GM18520 (cell line): ENCODE results near the gene CADM1.

Source experiments
- ATAC-seq: cut with Tn5 transposase; IDR thresholded peaks from one replicate; pipeline ENCODE4 v1.9.1; 2021; ENCODE audit not compliant: unreplicated experiment

Gene CADM1

GRCh38 chr11:115504276-115505158 is at the start of gene CADM1:
Gene CADM1 (minus strand): TSS chr11:115504415.
- no peak for ATAC-seq

- ATAC-seq, result no peak
Measured at GRCh38 chr11:115552773-115553438, 48.7 kb upstream of the CADM1 start.

GRCh38 chr11:115552151-115552772 is 48.0 kb upstream of the CADM1 start:
- no peak for ATAC-seq

- no peak for ATAC-seq
Measured at GRCh38 chr11:115550291-115551059, 46.3 kb upstream of the CADM1 start.

- ATAC-seq, result no peak
Measured at GRCh38 chr11:115548878-115549528, 44.8 kb upstream of the CADM1 start.

GRCh38 chr11:115545581-115546210 is 41.5 kb upstream of the CADM1 start:
- ATAC-seq, result no peak

GRCh38 chr11:115544422-115544948 is 40.3 kb upstream of the CADM1 start:
- no peak for ATAC-seq

GRCh38 chr11:115541518-115541917 is 37.3 kb upstream of the CADM1 start:
- ATAC-seq, result no peak

- ATAC-seq, result no peak
Measured at GRCh38 chr11:115539844-115540243, 35.6 kb upstream of the CADM1 start.

- no peak for ATAC-seq
Measured at GRCh38 chr11:115535781-115536180, 31.6 kb upstream of the CADM1 start.

- ATAC-seq, result no peak
Measured at GRCh38 chr11:115530752-115531151, 26.5 kb upstream of the CADM1 start.

GRCh38 chr11:115528225-115528624 is 24.0 kb upstream of the CADM1 start:
- no peak for ATAC-seq

GRCh38 chr11:115527534-115528125 is 23.4 kb upstream of the CADM1 start:
- ATAC-seq, result no peak

GRCh38 chr11:115525531-115526006 is 21.4 kb upstream of the CADM1 start:
- no peak for ATAC-seq

- ATAC-seq, result no peak
Measured at GRCh38 chr11:115524572-115524971, 20.4 kb upstream of the CADM1 start.

GRCh38 chr11:115523727-115524399 is 19.6 kb upstream of the CADM1 start:
- no peak for ATAC-seq

GRCh38 chr11:115522302-115522701 is 18.1 kb upstream of the CADM1 start:
- no peak for ATAC-seq

GRCh38 chr11:115521825-115522224 is 17.6 kb upstream of the CADM1 start:
- ATAC-seq, result no peak
